Mucosa of stomach (tissue), 1 donor: ENCODE data around the gene HSPB6.
"Not testable (repeated sequence)": the region's sequence is repeated elsewhere in the genome, so short reads cannot be mapped to it uniquely, and the experiment has no call there.

Source experiments
- H3K27me3 ChIP-seq: one replicate; pipeline ENCODE4 v1.7.0; 2013; ENCODE audit warnings: mild to moderate bottlenecking, low read length; ENCODE audit not compliant: control insufficient read depth, insufficient read depth
- H3K36me3 ChIP-seq: one replicate; pipeline ENCODE4 v1.7.0; 2013; ENCODE audit warnings: low read length; ENCODE audit not compliant: control insufficient read depth, insufficient read depth
- H3K4me1 ChIP-seq: one replicate; pipeline ENCODE4 v1.7.0; 2013; ENCODE audit warnings: mild to moderate bottlenecking, low read length; ENCODE audit not compliant: control insufficient read depth, insufficient read depth
- H3K4me3 ChIP-seq: one replicate; pipeline ENCODE4 v1.7.0; 2013; ENCODE audit warnings: low read length
- H3K9ac ChIP-seq: one replicate; pipeline ENCODE4 v1.7.0; 2013; ENCODE audit warnings: mild to moderate bottlenecking, low read length, moderate library complexity
- H3K9me3 ChIP-seq: one replicate; pipeline ENCODE4 v1.7.0; 2013; ENCODE audit warnings: mild to moderate bottlenecking, low read length, moderate library complexity; ENCODE audit not compliant: control insufficient read depth
- donor health status: Pancreatic carcinoma.

HSPB6 gene, protein sequence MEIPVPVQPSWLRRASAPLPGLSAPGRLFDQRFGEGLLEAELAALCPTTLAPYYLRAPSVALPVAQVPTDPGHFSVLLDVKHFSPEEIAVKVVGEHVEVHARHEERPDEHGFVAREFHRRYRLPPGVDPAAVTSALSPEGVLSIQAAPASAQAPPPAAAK

DNA sequence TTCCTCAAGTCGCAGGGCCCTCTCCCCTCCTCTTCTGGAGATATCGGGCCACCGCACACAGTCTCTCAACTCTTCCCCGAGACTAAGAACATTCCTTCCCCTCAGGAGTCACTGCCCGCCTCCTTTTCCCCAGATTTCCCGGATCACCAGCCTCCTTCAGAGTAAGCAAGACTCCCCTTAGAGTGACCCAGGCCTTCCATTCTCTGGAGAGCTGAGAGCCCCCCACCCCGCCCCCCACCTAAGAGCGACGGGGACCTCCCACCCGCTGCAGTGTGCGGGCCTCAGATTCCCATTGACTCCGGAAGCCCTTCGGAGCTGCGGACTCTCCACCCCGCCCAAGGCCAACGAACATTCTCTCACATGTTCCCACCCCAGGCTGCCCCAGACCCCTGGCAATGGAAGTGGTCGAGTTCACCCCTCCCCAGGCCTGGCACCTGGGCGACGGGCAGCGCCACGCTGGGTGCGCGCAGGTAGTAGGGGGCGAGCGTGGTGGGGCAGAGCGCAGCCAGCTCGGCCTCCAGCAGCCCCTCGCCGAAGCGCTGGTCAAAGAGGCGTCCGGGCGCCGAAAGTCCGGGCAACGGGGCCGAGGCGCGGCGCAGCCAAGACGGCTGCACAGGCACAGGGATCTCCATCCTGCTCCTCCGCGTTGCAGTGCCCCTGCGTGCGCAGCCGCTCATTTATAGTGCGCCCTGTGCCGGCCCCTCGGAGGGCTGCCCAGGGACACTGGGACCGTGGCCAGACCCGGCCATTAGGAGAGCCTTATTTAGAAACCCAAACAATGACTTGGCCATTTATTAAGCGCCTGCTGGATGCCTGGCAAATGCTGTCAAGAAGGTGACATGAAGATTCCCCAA, at the start of gene HSPB6:
TSS of gene HSPB6 (minus strand) at position 653 of the 854 bp plus-strand sequence. CDS start at position 632, 21 bp downstream.
- Histone ChIP-seq H3K27me3 (peaks cover 18% of the 10 kb centered on the region), H3K4me3 (peak within 1 kb of the TSS; percentile 25), H3K9ac (peak within 1 kb of the TSS; percentile 54), H3K36me3 (peaks cover 12% of the 10 kb centered on the region), H3K9me3 (no peaks in the 10 kb centered on the region), H3K4me1 (peaks cover 37% of the 10 kb centered on the region)

DNA sequence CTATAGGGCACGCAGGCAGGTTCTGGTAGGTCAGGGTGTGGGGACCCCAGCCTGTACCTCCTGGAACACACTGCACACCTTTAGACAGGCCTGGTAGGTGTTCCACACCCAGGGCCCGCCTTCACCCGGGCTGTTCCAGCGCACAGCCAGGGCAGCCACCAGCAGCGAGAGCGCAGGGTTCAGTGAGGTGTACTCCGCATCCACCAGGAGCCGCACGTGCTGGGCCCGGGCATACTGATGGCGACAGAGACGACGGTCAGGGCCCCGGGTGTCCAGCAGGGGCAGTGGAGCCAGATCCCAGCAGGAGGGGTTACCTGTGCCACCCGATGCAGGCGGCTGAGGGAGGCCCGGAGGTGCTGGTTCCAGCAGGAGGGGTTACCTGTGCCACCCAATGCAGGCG, 49.8 kb upstream of the HSPB6 start:
- peaks cover 6% of the 10 kb centered on the region for H3K27me3 ChIP-seq
- H3K9ac ChIP-seq = no peak overlapping the region
- no peaks in the 10 kb centered on the region for H3K36me3 ChIP-seq
- no peaks in the 10 kb centered on the region for H3K9me3 ChIP-seq
- H3K4me3 ChIP-seq = no peak overlapping the region
- H3K4me1 ChIP-seq = no peaks in the 10 kb centered on the region

DNA sequence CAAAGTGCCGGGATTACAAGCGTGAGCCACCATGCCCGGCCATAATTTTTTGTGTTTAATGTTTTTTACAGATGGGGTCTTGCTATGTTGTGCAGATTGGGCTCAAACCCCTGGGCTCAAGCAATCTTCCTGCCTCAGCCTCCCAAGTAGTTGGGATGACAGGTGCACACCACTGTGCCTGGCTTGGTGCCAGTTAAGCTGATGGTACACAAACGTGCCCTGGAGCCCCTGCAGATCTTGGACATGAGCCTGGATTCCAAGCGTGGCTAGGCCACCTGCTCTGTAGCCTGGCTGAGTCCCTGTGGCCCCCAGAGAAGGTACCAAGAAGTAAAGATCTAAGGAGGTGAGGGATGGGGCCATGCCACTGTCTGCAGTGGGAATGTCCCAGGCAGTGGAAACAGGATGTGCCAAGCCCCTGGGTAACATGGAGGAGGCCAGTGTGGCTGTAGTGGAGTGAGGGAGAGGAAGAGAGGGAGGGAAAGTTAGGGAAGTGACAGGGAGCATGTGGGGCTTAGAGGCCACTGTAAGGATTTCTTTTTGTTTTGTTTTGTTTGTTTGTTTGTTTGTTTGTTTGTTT, 48.8 kb upstream of the HSPB6 start:
- Histone ChIP-seq H3K4me3 (no peak overlapping the region), H3K36me3 (no peaks in the 10 kb centered on the region), H3K9ac (no peak overlapping the region), H3K27me3 (peaks cover 6% of the 10 kb centered on the region), H3K4me1 (no peaks in the 10 kb centered on the region), H3K9me3 (no peaks in the 10 kb centered on the region)

DNA sequence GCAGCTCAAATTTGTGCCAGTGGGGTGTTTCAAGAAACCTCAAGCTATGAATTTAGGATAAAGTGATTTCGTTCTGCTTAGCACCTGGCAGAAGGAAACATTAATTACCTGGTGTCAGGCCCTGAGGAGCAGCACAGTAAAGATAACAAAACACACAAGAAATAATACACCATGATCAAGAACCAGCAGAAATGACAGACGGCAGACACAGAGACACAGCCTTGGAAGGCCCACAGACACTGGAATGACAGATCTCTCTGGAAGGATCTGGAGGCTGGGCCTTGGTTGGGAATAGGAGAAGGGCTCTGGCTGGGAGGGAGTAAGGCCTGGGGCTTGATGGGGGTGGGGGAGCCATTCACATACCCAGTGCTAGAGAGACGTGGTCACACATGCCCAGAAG, 45.0 kb upstream of the HSPB6 start:
- Histone ChIP-seq H3K27me3 (peaks cover 21% of the 10 kb centered on the region), H3K9ac (no peak overlapping the region), H3K4me3 (no peak overlapping the region)

DNA sequence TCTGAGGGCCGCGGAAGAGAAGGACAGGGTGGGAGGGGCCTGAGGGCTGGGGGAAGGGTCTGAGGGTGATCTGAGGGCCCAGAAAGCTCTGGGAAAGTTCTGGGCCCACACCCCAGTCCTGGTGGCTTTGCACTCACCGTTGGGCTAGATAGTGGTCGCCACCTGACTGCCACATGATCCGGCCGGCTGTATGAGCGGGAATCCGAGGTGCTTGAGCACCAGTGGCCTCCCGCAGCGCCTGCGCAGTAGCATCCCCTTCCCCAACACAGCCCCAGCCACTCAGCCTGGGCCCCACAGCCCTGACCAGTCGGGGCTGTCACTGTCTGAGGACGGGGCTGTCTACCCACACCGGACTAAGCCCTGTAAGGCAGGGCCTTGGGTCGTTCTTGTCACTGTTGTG, 40.8 kb upstream of the HSPB6 start:
- no peak overlapping the region for H3K9ac ChIP-seq
- no peaks in the 10 kb centered on the region for H3K9me3 ChIP-seq
- peaks cover 13% of the 10 kb centered on the region for H3K4me1 ChIP-seq
- H3K27me3 ChIP-seq = peaks cover 20% of the 10 kb centered on the region
- no peaks in the 10 kb centered on the region for H3K36me3 ChIP-seq
- H3K4me3 ChIP-seq = no peak overlapping the region

More for the DNA sequence above, 45.0 kb upstream of the HSPB6 start:
- Histone ChIP-seq H3K4me1 (no peaks in the 10 kb centered on the region), H3K9me3 (no peaks in the 10 kb centered on the region), H3K36me3 (no peaks in the 10 kb centered on the region)

DNA sequence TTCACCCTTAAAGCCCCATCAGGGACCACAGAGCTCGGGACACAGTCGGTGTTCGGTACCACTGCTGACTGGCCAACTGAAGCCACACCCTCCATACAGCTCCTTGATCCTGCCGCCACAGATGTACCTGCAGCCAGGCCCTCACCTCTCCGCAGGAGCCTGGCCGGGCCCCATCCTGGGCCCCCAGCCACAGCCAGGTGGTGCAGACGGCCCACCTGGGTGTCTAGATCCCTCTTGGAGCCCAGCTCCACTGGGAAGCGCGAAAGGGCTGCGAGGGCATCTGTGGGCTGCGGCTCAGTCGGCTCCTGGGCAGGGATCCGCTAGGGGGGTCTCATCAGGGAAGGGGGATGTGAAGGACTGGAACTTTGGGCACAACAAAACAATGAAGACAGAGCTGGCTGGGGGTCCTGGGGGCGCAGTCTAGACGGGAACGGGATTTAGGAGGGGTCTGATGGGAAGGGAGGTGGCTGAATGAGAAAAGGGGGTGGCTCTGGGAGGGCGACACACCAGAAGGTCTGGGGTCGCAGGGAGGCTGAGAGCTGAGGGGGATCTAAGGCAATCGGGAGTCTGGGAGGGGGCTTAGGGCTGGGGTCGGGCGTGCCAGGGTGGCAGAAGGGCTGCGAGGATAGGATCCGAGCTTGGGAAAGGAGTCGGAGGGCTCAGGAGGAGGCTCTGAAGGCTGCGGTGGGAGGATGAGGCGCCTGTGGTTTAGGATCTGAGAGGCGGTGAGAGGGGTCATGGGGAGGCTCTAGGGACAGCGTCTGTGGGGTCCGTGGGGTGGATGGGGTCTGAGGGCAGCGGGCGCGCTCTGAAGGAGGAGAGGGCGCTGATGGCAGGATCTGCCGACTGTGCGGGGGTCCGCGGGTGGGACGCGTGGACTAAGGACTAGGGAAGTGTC, 40.1 kb upstream of the HSPB6 start:
- no peaks in the 10 kb centered on the region for H3K36me3 ChIP-seq
- H3K27me3 ChIP-seq = peaks cover 20% of the 10 kb centered on the region
- no peaks in the 10 kb centered on the region for H3K9me3 ChIP-seq
- peaks cover 18% of the 10 kb centered on the region for H3K4me1 ChIP-seq
- no peak overlapping the region for H3K4me3 ChIP-seq
- H3K9ac ChIP-seq = no peak overlapping the region

DNA sequence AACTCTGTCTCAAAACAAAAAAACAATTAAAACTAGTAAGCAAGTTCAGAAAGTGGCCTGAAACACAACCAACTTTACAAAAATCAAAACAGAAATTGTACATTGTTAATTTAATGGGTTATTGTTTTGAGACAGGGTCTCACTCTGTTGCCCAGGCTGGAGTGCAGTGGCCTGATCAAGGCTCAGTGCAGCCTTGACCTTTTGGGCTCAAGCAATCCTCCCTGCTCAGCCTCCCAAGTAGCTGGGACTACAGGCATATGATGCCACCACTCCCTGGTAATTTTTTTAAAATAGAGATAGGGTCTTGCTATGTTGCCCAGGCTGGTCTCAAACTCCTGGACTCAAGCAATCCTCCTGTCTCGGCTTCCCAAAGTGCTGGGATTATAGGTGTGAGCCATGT, 38.7 kb upstream of the HSPB6 start:
- peaks cover 23% of the 10 kb centered on the region for H3K4me1 ChIP-seq
- not testable (repeated sequence) for H3K9ac ChIP-seq, H3K4me3 ChIP-seq, H3K9me3 ChIP-seq, H3K36me3 ChIP-seq
- H3K27me3 ChIP-seq = peaks cover 20% of the 10 kb centered on the region

DNA sequence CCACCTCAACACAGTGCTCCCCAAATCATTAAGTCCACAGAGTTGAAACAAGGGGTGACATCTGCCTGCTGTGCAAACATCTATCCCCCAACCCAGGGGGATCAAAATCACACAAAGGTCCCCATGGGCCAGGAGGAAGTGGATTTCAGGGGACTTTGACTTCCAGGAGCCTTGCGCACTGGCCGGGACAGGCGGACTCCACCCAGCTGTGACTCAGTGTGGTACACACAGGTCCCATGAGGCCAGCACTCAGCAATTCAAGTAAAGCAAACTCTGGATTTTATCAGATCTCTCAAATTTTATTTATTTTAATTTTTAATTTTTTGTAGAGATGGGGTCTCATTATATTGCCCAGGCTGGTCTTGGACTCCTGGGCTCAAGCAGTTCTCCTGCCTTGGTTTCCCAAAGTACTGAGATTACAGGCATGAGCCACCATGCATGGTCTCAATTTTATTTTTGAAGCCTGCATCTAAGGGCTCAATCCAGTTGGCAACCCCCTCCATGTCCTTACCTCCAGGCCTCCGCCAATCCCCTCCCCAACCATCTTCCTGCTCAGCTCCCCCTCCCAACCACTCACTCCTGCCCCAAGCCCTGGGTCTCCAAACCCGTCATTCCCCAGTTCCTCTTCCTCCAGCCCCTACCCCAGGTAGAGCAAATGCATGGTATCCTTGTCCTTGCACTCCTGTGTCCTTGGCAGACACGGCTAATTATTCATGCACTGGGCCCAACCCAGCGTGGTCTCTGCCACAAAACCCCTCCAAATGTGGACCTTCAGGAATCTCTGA, 36.7 kb upstream of the HSPB6 start:
- no peak overlapping the region for H3K9ac ChIP-seq
- H3K9me3 ChIP-seq = no peaks in the 10 kb centered on the region
- H3K4me1 ChIP-seq = peaks cover 23% of the 10 kb centered on the region
- H3K27me3 ChIP-seq = peaks cover 20% of the 10 kb centered on the region
- no peak overlapping the region for H3K4me3 ChIP-seq
- H3K36me3 ChIP-seq = no peaks in the 10 kb centered on the region

DNA sequence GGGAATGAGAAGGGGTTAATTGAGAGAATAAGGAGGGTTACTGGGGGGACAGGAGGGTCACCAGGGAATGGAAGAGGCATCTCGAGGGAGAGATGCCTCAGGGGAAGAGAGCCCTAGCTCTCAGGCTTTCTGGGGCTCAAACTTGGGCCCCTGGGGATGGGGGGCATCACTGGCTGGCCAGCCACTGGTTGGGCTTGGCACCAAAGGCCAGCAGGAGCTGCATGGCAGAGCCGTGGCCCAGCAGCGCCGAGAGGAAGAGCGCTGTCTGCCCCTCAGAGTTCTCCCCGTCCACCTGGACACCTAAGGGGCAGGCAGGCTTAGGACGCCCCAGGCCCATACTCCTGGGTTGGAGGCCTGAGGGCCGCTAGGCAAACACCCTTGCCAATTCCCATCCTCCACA, 36.1 kb upstream of the HSPB6 start:
- Histone ChIP-seq H3K36me3 (no peaks in the 10 kb centered on the region), H3K9me3 (no peaks in the 10 kb centered on the region), H3K4me1 (peaks cover 23% of the 10 kb centered on the region), H3K4me3 (no peak overlapping the region), H3K27me3 (peaks cover 14% of the 10 kb centered on the region), H3K9ac (no peak overlapping the region)

DNA sequence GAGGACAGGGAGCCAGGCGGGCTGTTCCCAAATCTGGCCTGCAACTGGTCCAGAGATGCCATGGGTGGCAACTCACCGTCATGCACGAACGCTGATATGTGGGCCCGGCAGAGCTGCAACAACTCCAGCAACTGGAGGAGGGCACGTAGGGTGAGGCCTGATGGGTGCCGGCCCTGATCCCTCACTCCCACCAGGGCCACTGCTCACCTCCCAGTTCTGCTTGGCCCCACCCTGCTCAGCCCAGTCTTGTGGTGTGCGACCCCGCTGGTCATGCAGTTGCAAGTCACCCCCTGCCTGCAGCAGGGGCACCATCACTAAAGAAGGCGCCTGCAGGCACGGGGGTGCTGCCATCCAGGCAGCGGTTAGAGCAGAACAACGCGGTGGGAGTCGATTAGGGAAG, 35.5 kb upstream of the HSPB6 start:
- Histone ChIP-seq H3K9me3 (no peaks in the 10 kb centered on the region), H3K4me3 (no peak overlapping the region), H3K9ac (no peak overlapping the region), H3K27me3 (peaks cover 10% of the 10 kb centered on the region), H3K36me3 (no peaks in the 10 kb centered on the region), H3K4me1 (peaks cover 23% of the 10 kb centered on the region)

DNA sequence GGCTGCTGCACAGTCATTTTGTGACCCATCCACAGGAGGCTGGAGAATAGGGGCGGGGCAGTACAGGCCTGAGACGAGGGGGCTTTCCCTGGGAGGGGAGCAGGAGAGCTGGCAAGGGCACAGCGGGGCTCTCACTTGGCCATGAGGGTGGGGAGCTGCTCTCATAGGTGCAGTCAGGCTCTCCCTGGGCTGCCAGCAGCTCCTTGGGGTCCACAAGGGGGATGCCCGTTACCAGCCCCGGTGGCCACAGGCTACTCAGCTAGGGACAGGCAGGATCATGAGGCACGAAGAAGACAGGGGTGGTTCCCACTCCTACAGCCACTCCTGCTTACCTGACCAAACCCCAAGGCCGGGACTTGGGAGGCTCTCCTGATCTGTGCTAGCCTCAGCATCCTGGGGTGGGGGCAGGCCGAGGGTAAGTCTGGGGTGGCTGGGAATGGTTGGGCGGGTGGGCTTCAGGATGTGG, 35.0 kb upstream of the HSPB6 start:
- Histone ChIP-seq H3K9me3 (no peaks in the 10 kb centered on the region), H3K27me3 (peaks cover 5% of the 10 kb centered on the region), H3K4me1 (peaks cover 23% of the 10 kb centered on the region), H3K9ac (no peak overlapping the region), H3K36me3 (no peaks in the 10 kb centered on the region), H3K4me3 (no peak overlapping the region)
